Fibroblast of skin of left biceps (primary cell): Measurements from ENCODE around the gene CD9.
"Not testable (repeated sequence)": the region's sequence is repeated elsewhere in the genome, so short reads cannot be mapped to it uniquely, and the experiment has no call there.

Experiments used
- DNase-seq, 2 experiments: peaks; one replicate each; pipeline ENCODE4 v3.0.0-alpha.2; 2013; ENCODE audit warnings: low read depth in 2 of 2

CD9 gene, protein sequence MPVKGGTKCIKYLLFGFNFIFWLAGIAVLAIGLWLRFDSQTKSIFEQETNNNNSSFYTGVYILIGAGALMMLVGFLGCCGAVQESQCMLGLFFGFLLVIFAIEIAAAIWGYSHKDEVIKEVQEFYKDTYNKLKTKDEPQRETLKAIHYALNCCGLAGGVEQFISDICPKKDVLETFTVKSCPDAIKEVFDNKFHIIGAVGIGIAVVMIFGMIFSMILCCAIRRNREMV

DNA sequence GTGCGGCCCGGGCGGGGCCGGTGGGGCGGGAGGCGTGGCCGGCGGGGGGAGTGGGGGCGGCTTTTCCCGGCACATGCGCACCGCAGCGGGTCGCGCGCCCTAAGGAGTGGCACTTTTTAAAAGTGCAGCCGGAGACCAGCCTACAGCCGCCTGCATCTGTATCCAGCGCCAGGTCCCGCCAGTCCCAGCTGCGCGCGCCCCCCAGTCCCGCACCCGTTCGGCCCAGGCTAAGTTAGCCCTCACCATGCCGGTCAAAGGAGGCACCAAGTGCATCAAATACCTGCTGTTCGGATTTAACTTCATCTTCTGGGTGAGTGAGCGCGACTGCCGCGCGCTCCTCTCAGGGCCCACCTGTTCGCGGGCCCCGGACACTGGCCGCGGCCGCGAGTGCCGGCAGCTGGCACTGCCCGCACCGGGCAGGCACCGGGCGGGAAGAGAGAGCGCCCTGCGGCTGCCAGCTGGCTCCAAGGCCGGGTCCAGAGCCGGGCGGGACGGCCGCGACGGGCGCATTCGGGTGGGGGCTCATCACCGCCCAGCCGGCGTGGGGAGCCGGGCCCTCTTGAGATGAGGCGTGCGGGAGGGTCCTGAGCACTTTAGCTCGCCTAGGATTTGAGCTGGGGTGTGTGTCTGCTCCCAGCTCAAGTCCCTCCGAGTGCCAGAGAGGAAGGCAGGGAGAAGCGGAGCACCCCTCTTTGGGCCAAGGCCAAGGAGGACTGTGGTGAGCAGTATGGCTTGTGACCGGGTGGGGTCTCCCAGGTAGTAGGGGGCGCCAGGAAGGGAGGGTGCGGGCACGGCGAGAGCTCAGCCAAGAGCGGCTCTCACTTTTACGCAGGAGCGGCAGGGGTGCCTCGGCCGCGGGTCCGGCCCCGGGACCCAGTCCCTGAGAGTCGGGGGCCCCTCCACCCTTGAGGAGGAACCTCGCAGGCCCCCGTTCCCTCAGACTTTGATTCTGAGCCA, at the start of gene CD9:
Gene CD9 (plus strand): TSS at position 145 of the 957 bp plus-strand sequence. CDS start 100 bp downstream, at position 245.
- DNase-seq, result no peak

DNA sequence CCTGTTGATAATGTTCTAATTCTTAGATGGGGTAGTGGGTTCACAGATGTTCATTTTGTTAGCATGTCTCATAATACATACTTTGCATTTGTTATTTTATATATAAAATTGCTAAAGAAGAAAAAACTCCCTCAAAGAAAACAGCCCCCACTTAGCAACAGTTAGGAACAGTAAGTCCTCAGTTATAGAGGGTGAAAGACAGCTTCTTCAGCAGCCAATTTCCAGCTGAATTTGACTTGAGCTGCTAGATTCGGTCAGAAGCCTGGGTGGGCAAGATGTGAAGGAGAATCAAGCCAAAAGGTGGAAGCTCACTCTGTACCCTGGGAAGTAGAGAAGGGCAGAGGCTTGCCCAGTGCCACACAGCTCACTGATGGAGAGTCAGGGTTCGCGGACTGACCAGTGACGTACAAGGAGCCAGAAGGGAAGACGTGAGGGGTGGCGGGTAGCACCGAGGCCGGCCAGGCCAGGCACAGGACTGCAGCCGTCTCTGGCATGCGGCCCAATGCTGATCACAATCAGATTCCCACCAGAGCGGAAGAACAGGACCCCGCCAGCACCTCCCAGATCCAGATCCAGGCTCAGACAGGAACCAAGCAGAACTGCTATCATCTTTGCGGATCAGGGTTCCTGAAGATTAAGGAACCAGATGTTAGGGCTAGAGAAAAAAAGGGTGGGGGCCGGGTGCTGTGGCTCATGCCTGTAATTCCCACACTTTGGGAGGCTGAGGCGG, 45.3 kb upstream of the CD9 start:
- DNase-seq, result no peak

DNA sequence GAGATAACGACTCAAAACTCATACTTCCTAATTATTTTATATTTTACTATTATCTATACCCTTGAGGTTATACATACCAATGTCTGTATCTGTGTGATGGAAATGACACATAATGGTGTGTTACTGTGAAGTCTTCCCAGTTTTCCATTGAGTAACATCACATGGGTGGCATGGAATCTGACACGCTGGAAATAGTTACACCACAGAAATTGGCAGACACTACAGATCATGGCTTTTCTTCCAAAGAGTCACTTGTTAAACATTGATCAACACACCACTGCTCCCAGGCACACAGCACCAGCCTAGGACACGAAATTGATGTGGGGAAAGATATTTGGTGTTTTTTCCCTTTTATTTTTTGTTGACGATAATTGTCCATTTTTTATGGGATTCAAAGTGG, 42.7 kb upstream of the CD9 start:
- DNase-seq, result no peak

DNA sequence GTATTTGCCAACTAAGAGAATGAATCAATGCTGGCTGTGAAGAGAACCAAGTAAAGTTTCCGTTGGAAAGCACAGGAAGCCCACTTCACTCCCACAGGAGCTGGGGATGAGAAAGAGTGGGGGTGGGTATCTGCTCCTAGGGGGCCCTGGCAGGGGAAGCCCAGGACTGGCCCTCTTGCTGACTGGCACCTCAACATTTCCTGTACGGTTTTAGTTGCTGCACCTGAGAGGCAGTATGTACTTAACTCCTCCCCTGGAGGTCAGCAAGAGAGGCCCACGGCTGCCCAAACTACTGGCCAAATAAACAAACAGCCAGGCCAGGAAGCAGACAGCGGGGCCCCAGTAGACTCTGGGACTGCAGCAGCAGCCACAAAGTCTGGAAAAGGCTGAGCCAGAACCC, 41.9 kb upstream of the CD9 start:
- DNase-seq, result no peak

DNA sequence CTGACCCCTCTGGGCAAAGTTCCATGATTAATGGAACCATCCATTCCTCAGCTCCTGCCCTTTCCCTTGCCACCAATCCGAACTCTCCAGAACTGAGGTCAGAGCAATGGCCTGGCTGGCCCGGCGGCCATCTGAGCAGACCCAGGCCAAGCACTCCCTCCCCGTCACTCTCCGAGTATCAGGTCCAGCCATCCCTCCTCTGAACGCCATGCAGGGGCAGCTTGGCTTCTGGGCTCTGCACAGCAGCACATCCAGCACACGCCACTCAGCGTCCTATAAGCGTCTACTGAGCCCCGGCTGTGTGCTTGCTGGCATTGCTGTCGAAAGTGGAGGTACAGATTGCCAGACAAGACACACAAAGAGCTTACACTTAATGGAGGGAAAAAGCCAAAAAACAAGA, 41.5 kb upstream of the CD9 start:
- no peak for DNase-seq

DNA sequence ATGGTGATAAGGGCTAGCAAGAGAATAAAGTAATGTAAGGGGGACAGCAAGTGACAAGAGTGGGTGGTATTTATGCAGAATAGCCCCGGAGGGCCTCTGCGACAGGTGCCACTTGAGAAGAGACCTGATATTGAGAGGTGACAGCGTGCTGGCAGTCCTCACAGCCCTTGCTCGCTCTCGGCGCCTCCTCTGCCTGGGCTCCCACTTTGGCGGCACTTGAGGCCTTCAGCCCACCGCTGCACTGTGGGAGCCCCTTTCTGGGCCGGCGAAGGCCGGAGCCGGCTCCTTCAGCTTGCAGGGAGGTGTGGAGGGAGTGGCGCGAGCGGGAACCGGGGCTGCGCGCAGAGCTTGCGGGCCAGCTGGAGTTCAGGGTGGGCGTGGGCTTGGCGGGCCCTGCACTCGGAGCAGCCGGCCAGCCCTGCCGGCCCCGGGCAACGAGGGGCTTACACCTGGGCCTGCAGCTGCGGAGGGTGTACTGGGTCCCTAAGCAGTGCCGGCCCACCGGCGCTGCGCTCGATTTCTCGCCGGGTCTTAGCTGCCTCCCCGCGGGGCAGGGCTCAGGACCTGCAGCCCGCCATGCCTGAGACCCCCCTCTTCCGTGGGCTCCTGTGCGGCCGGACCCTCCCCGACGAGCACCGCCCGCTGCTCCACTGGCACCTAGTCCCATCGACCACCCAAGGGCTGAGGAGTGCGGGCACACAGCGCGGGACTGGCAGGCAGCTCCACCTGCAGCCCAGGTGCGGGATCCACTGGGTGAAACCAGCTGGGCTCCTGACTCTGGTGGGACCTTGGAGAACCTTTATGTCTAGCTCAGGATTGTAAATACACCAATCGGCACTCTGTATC, 40.8 kb upstream of the CD9 start:
- not testable (repeated sequence) for DNase-seq

DNA sequence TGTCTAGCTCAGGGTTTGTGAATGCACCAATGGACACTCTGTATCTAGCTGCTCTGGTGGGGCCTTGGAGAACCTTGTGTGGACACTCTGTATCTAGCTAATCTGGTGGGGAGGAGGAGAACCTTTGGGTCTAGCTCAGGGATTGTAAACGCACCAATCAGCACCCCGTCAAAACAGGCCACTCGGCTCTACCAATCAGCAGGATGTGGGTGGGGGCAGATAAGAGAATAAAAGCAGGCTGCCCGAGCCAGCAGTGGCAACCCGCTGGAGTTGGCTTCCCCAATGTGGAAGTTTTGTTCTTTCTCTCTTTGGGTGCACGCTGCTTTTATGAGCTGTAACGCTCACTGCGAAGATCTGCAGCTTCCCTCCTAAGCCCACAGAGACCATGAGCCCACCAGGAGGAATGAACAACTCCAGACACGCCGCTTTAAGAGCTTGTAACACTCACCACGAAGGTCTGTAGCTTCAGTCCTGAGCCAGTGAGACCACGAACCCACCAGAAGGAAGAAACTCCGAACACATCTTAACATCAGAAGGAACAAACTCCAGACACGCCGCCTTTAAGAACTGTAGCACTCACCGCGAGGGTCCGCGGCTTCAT, 40.1 kb upstream of the CD9 start:
- DNase-seq, result not testable (repeated sequence)

DNA sequence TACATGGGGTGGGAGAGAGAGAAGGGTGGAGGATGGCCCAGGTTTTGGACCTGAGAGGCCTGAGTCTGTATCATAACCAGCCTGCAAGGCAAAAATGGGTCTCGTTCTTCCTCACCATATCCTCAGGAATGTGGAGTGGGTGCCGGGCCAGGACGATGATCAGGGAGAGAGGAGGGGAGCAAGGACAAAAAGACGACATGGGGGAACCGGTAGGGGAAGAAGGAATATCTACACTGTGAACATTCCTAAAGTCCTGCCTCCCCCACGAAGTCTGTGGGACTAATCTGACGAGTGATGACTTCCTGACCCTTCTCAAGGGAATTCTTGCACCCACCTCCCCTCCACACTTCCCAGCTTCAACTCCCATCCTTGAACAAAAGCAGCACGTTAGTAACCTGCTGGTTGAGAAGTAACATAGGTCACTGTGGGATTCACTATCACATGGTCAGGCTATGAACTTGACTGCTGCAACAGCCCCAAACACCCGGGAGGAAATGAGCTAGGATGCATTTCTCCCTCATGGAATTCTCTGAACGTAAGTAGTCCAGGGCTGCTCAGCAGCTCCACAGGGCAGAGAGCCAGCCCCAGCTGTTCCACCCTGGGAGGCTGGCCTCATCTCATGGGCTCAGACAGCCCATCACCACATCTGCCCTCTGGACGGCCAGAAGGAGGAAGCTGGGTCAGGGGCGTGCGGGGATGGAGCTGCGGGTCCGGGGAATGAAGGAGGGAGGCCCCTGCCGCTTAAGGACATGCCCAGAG, 38.9 kb upstream of the CD9 start:
- DNase-seq, result peak; percentile 32 to 34

DNA sequence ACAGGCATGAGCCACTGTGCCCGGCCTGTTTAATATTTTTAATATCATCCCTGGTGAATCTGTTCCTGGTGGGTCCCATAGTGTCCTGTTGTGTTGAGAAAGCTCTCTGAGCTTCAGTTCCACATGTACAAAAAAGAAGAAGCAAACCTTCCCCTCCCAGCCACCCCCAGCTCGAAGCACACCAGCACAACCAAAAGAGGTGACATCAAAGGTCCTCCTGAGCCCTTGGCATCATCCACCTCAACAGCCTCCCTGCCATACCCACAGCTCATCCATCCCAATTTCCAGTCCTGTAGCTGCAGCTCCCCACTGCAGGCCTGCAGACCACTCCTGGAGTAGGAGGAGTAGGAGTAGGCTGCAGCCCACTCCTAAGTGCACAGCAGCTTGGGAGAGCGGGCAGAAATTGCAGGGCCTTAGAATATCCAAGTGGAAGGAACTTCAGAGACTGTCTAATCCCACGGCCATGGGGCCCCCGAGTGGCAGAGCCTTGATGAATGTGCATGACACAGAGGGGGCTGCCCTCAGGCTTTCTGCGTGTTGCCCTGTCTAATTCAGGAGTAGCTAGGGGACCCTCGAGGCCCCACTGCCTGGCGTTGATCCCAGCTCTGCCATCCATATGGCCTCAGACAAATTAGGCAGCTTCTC, 36.7 kb upstream of the CD9 start:
- DNase-seq, result no peak

DNA sequence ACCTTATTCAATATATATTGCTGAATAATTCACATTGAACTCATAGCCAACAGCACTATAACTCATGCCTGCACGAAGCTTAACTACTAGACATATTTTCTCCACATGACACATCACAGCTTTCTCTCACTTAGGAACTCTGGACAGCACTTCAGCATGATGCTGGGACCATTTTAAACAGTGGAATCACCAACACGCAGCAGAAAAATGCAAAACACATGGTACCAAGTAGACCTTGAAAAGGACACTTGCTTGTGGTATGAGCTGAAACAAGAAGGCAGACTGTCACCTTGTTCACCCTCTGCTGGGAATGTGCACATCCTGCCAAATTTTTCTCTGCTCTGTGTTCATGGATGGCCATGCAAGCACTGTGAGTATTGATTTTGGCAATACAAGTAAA, 34.8 kb upstream of the CD9 start:
- peak; percentile 64 to 66 for DNase-seq

DNA sequence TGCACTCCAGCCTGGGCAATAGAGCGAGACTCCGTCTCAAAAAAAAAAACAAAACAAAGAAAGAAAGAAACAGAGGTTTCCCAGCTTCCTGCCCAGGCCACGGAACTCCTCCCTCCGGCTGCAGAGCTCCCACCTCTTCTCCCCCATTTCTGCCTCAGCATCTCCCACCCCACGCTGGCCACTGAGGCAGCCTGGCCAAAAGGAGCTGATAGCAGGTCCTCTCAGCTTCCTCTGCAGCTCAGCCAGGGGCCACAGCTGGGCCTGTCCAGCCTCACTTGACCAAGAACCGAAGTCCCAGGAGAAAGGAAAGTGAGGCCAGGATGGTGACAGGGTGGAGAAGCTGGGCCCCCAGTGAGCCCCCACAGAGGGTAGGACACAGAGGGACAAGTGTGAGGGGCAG, 33.4 kb upstream of the CD9 start:
- no peak for DNase-seq

DNA sequence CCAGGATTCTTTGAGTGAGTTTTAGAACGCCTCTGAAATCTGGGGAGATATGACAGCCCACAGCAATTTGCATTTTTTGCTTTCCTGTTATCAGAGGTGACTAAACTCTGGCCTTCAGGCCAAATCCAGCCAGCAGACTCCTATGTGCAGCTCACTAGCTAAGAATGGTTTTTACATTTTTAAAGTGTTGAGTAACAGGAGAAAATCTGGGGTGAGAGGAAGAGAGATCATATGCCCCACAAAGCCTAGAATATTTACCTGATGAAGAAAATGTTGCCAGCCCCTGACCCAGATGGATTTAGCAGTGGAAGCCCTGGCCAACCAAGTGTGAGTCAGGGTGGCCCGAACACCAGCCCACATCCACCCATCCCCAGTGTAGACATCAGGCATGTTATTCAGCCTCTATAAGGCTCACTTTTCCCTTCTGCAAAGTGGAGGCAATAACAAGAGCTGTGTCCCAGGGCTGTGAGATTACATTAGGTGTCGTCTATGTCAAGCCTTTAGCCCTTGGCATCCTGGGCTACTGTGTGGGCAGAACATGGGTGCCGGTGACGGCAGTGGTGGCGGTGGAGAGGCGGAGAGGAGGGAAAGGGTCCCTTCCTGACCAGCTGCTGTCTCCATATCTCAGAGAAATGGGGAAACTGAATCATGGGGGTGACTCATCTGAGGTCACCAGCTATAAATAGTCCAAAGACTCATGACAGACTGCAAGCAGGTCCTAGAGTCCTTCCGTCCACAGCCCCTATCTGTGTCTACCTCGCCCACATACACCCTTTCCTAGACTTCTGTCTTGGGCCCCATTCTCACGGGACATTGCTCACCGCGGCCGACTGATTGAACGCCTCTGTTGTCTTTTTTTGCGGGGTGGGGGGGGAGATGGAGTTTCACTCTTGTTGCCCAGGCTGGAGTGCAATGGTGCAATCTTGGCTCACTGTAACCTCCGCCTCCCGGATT, 32.6 kb upstream of the CD9 start:
- DNase-seq, result peak; percentile 57 to 66

DNA sequence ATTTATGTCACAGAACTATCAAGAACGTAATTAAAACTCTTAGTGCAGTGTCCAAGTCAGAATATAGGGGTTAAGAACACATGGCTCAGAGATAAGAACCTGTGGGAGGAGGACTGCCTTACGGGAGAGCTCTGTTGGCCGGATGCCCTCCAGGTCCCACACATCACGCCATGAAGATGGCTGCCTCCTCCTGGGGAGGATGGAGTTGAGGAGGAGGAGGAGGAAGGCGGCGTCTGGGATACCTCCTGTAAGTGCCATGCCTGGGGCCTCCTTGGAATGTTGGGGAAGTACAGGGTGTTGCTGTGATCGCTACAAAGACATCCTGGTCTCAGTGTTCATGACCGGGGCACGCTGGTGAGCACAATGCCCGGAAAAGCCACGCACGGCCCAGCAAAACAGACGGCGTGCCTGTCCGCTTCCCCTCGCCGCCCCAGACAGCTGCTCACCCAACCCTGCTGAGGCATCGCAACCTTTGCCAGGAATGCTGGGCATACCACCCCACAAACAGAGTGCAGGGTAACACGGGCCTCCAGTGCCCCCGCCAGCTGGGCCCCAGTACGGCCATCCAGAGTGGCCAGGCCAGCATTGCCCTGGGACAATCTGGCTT, 28.7 kb upstream of the CD9 start:
- no peak for DNase-seq

DNA sequence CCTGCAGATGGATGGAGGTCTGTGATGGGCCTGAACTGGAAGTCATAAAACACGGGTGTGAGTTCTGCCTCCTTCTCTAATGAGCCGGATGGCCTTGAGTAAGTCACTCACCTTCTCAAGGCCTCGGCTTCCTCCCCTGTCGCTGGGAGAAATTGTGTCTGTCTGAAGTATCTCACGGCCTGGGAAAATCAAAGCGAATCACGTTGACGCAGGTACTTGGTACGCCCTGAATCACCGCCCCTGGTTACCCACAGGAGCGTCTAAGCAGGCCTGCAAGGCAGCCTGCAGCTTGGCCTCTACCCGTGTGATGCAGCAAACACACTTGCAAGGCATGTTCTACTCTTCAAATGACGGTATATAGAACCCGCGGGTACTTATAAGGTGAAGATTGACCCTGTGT, 28.1 kb upstream of the CD9 start:
- no peak for DNase-seq

DNA sequence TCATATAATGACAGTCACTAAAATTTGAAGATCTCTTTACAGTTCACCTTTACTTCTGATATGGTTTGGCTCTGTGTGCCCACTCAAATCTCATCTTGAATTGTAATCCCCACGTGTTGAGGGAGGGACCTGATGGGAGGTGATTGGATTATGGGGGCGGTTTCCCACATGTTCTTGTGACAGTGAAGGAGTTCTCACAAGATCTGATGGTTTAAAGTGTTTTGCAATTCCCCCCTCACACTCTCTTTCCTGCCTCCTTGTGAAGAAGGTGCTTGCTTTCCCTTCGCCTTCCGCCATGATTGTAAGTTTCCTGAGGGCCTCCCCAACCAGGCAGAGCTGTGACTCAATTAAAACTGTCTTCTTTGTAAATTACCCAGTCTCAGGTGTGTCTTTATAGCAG, 27.3 kb upstream of the CD9 start:
- no peak for DNase-seq

DNA sequence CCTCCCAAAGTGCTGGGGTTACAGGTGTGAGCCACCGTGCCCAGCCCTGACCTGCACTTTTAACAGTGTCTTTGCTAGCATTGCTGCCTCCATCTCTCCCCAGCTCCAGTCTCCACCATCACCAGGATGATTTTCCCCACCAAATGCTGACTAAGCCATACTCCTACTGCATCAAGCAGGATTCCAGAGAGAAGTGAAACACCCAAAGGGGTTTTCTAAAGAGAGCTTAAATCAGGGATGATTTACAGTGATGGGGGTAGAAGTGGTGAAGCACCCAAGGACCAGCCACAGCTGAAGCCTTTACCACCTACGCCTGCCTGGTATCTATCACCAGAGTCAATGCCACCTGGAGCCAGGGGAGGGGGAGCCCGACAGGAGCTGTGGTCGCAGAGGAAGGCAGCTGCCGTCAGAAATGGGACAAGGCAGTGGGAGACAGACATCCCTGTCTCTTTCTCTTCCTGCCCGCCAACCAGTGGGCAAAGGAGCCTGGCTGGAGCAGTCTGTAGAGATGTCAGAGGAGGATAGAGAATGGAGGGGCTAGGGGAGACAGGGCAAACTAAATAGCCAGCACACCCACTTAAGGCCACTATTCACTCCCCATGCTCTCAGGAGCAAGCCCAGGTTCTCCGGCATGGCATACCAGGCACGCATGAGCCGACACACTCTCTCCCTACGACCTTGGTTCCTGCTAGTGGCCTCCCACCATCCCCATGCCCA, 22.4 kb upstream of the CD9 start:
- no peak for DNase-seq

DNA sequence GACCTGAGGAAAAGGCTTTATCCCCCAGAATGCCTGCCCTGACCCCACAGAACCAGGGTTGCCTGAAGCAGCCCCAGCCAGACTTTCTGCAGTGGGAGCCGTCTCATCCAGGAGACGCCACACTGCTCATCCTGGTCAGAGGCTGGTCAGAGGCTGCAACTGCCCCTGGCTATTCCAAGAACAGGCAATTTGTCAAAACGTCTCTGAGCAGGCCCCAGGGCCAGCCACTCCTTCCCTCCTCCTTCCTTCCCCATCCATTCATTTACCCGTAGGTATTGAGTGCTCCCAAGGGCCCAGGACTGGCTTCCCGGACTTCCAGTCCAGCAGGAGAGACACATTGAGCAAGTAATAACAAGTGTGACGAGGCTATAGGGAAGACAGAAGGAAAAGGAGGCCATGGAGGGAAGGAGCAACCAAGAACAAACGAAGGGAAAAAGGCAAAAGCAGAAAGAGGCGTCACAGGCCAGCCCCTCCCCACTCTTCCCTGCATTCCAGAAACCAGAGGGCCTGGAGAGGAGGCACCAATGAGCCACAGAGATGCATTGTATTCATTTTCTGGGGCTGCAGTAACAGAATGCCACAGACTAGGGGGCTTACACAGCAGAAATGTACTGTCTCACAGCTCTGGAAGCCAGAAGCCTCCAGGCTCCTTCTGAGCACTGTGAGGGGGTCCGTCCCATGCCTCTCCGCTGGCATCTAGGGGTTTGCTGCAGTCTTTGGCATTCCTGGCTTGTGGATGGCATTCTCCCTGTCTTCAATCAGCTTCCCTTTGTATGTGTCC, 21.0 kb upstream of the CD9 start:
- DNase-seq, result peak in 1 of 2 experiments; percentile 43
